Panc1 (cell line): ENCODE data around the gene HORMAD1.

Experiments used
- SIN3A ChIP-seq: IDR thresholded peaks from 2 replicates; pipeline ENCODE4 v1.6.1; 2012; ENCODE audit warnings: low read depth, mild to moderate bottlenecking, low read length, moderate library complexity, borderline replicate concordance; ENCODE audit not compliant: insufficient read depth
- TCF7L2 ChIP-seq: IDR thresholded peaks from 2 replicates; pipeline ENCODE4 v1.6.1; 2011; ENCODE audit warnings: mild to moderate bottlenecking, low read depth, low read length, inconsistent platforms
- TF ChIP-seq, protein P1 (sequence below): fragments of 450-650 bp; IDR thresholded peaks from 2 replicates; pipeline ENCODE4 v1.5.1; 2017; ENCODE audit warnings: mild to moderate bottlenecking

DNA sequence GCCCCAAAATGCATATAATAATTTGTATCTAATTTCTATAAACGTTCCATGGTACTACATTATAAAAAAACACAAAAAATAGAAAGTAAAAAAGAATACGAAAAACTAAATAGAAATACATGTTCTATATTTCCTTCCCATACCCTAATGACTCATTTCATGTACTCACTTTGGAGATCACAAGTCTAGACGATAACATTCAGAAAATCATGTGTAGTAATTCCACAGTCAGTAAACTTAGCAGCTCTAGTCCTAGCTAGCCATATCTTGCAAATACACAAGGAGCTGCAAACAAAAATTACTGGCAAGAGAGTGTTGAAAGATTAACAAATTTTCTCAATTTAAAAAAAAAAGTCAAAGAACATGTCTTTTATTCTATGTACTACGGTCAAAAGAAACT is 25.1 kb downstream of the HORMAD1 start:
- TF ChIP-seq, protein P1, sequence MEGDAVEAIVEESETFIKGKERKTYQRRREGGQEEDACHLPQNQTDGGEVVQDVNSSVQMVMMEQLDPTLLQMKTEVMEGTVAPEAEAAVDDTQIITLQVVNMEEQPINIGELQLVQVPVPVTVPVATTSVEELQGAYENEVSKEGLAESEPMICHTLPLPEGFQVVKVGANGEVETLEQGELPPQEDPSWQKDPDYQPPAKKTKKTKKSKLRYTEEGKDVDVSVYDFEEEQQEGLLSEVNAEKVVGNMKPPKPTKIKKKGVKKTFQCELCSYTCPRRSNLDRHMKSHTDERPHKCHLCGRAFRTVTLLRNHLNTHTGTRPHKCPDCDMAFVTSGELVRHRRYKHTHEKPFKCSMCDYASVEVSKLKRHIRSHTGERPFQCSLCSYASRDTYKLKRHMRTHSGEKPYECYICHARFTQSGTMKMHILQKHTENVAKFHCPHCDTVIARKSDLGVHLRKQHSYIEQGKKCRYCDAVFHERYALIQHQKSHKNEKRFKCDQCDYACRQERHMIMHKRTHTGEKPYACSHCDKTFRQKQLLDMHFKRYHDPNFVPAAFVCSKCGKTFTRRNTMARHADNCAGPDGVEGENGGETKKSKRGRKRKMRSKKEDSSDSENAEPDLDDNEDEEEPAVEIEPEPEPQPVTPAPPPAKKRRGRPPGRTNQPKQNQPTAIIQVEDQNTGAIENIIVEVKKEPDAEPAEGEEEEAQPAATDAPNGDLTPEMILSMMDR, result no peak
- TF ChIP-seq SIN3A (no peak), TCF7L2 (no peak)
